Measurements from ENCODE around the gene KAT6B.
A peak's percentile ranks its signal among the peaks of the same experiment; 100 is the strongest.

KAT6B gene

GRCh38 chr10:75016325-75016724 is 189.9 kb downstream of the KAT6B start:
- no peak overlapping the region for H3K4me3 ChIP-seq (ENCODE audit: low read length)
- no peak for TF ChIP-seq CTCF (conservative IDR thresholded peaks at IDR 0.05; ENCODE audit: low read length)
- no peak for DNase-seq (ENCODE audit: low read depth)

GRCh38 chr10:75018251-75018650 is 191.9 kb downstream of the KAT6B start:
- no peak for DNase-seq (ENCODE audit: low read depth)
- H3K4me3 ChIP-seq (ENCODE audit: low read length) = no peak overlapping the region
- TF ChIP-seq CTCF (conservative IDR thresholded peaks at IDR 0.05; ENCODE audit: low read length) = no peak

- H3K4me3 ChIP-seq (ENCODE audit: low read length) = no peak overlapping the region
- no peak for DNase-seq (ENCODE audit: low read depth)
- TF ChIP-seq CTCF (conservative IDR thresholded peaks at IDR 0.05; ENCODE audit: low read length) = no peak
These were observed 192.4 kb downstream of the KAT6B start for GRCh38 chr10:75018686-75019307.

- H3K4me3 ChIP-seq (ENCODE audit: low read length) = no peak overlapping the region
- peak; percentile 32 for DNase-seq (ENCODE audit: low read depth)
- peak; percentile 58 for TF ChIP-seq CTCF (conservative IDR thresholded peaks at IDR 0.05; ENCODE audit: low read length)
These were observed 193.0 kb downstream of the KAT6B start for GRCh38 chr10:75019370-75019769.

- no peak overlapping the region for H3K4me3 ChIP-seq (ENCODE audit: low read length)
- TF ChIP-seq CTCF (conservative IDR thresholded peaks at IDR 0.05; ENCODE audit: low read length) = no peak
- no peak for DNase-seq (ENCODE audit: low read depth)
These were observed 193.8 kb downstream of the KAT6B start for GRCh38 chr10:75020168-75020567.

GRCh38 chr10:75021379-75022249 is 195.2 kb downstream of the KAT6B start:
- no peak overlapping the region for H3K4me3 ChIP-seq (ENCODE audit: low read length)
- TF ChIP-seq CTCF (conservative IDR thresholded peaks at IDR 0.05; ENCODE audit: low read length) = no peak
- no peak for DNase-seq (ENCODE audit: low read depth)

- no peak for DNase-seq (ENCODE audit: low read depth)
- no peak overlapping the region for H3K4me3 ChIP-seq (ENCODE audit: low read length)
- no peak for TF ChIP-seq CTCF (conservative IDR thresholded peaks at IDR 0.05; ENCODE audit: low read length)
These were observed 196.7 kb downstream of the KAT6B start for GRCh38 chr10:75023074-75023473.

Measured in AG10803 (cell line).